Endothelial cell of umbilical vein (primary cell): ENCODE results near the gene PAQR3.

Source experiments
- CTCF ChIP-seq, 2 donors: IDR thresholded peaks; 1 replicate in 1 of 2; 2 replicates in 1 of 2; pipeline ENCODE4 v1.5.1; 2011; ENCODE audit warnings: low read length in 2 of 2, mild to moderate bottlenecking in 2 of 2, moderate library complexity in 2 of 2, control low read depth in 1 of 2, inconsistent platforms in 1 of 2, low read depth in 1 of 2; ENCODE audit not compliant: insufficient read depth in 1 of 2; ENCODE audit errors: extremely low read depth in 1 of 2
- EZH2 ChIP-seq: IDR thresholded peaks from 2 replicates; pipeline ENCODE4 v1.6.1; 2012; ENCODE audit warnings: borderline replicate concordance, low read depth, mild to moderate bottlenecking, moderate library complexity, low read length, inconsistent platforms; ENCODE audit not compliant: severe bottlenecking
- FOS ChIP-seq: IDR thresholded peaks from 2 replicates; pipeline ENCODE4 v1.6.1; 2011; ENCODE audit warnings: mild to moderate bottlenecking, low read length, moderate library complexity, borderline replicate concordance; ENCODE audit not compliant: insufficient read depth
- MYC ChIP-seq: IDR thresholded peaks from one replicate; pipeline ENCODE4 v1.6.1; 2011; ENCODE audit warnings: mild to moderate bottlenecking, low read depth, low read length
- POLR2A ChIP-seq: IDR thresholded peaks from 2 replicates; pipeline ENCODE4 v1.6.1; 2012; ENCODE audit warnings: low read depth, mild to moderate bottlenecking, control low read depth, low read length
- POLR2AphosphoS5 ChIP-seq: IDR thresholded peaks from 2 replicates; pipeline ENCODE4 v1.6.1; 2012; ENCODE audit warnings: low read depth, mild to moderate bottlenecking, control low read depth, low read length, moderate library complexity; ENCODE audit not compliant: insufficient read depth
- TF ChIP-seq, protein P1 (sequence below): IDR thresholded peaks from 2 replicates; pipeline ENCODE4 v1.6.1; 2011; ENCODE audit not compliant: insufficient read depth, insufficient read length

DNA sequence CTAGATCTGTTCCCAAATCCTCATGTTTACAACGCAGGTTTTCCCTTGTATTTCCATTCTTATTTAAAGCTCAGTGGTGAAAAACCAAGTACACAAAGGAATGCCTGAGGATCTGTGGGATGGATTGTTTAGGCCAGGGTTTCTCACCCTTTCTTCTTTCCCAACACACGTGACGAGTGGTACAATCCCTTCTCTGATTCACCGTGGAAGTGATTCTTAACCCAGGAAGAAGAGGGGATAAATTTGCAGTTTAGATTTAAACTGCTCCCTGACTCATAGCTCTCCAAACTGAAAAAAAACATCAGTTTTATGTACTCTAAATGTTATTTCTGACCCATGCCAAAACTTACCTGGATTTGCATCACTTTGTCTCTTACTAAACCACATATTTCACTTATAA lies 17.0 kb downstream of the PAQR3 start:
- TF ChIP-seq CTCF (IDR thresholded peaks at IDR 0.05; ENCODE audit: extremely low read depth in 1 of 2, insufficient read depth in 1 of 2, low read depth in 1 of 2, low read length in 2 of 2) (no peak), POLR2A (no peak), EZH2 (no peak), POLR2AphosphoS5 (no peak), MYC (no peak), FOS (no peak)
- TF ChIP-seq, protein P1, sequence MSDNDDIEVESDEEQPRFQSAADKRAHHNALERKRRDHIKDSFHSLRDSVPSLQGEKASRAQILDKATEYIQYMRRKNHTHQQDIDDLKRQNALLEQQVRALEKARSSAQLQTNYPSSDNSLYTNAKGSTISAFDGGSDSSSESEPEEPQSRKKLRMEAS: no peak
